ENCODE measurements around the gene BTN2A1. TPM values are rescaled to one million over a fixed set of nuclear protein-coding genes. Genes with fewer than 3 reads are reported as not detected.
"Not testable (repeated sequence)": the region's sequence is repeated elsewhere in the genome, so short reads cannot be mapped to it uniquely, and the experiment has no call there.

The BTN2A1 gene
- total RNA-seq, 4 donors from 2014 or later, result 17.9 to 22.9 (median 21.4) TPM

DNA sequence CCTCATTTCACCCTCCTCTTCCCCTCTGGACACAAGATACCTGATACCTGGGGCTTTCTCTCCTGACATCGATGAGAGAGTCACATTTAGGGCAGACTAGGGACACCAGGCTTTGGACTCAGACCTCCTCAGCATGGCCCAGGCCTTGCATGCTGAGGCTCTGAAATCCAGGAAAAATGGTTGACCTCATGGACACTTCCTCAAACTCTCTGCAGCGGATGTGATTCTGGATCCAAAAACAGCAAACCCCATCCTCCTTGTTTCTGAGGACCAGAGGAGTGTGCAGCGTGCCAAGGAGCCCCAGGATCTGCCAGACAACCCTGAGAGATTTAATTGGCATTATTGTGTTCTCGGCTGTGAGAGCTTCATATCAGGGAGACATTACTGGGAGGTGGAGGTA is 44.8 kb upstream of the BTN2A1 start:
- no peaks in the 10 kb centered on the region for H3K4me1 ChIP-seq
- no peaks in the 10 kb centered on the region for H3K27me3 ChIP-seq
- no peak overlapping the region for H3K27ac ChIP-seq (replicated peaks in 1 of 4)
- TF ChIP-seq EP300 (IDR thresholded peaks at IDR 0.05) (no peak), POLR2A (IDR thresholded peaks at IDR 0.05; ENCODE audit: low read depth) (no peak), POLR2AphosphoS5 (IDR thresholded peaks at IDR 0.05) (no peak)
- TF ChIP-seq, protein P1, sequence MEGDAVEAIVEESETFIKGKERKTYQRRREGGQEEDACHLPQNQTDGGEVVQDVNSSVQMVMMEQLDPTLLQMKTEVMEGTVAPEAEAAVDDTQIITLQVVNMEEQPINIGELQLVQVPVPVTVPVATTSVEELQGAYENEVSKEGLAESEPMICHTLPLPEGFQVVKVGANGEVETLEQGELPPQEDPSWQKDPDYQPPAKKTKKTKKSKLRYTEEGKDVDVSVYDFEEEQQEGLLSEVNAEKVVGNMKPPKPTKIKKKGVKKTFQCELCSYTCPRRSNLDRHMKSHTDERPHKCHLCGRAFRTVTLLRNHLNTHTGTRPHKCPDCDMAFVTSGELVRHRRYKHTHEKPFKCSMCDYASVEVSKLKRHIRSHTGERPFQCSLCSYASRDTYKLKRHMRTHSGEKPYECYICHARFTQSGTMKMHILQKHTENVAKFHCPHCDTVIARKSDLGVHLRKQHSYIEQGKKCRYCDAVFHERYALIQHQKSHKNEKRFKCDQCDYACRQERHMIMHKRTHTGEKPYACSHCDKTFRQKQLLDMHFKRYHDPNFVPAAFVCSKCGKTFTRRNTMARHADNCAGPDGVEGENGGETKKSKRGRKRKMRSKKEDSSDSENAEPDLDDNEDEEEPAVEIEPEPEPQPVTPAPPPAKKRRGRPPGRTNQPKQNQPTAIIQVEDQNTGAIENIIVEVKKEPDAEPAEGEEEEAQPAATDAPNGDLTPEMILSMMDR (IDR thresholded peaks at IDR 0.05), result no peak
- H3K36me3 ChIP-seq, result peaks cover 3 to 56% (median 28%) of the 10 kb centered on the region in 4 donors
- no peak for DNase-seq (ENCODE audit: extremely low spot score)
- no peak overlapping the region for H3K4me3 ChIP-seq
- no peaks in the 10 kb centered on the region for H3K9me3 ChIP-seq
- intact Hi-C loops (cut with DNase I), result no loop called here
- 92% methylated on average over 4 of the region's 4 CpGs for WGBS

DNA sequence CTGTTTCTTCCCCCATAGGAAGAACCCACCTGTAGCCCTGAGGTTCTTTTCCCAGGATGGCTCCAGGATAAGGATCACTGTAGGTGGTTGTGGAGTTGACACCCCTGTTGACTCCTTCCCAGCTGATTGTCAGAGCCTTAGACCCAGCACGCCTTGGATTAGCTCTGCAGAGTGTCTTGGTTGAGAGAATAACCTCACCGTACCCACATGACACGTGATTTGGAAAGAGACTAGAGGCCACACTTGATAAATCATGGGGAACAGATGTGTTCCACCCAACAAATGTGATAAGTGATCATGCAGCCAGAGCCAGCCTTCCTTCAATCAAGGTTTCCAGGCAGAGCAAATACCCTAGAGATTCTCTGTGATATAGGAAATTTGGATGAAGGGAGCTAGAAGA is 43.5 kb upstream of the BTN2A1 start:
- Histone ChIP-seq H3K27me3 (no peaks in the 10 kb centered on the region), H3K27ac (replicated peaks in 1 of 4) (no peak overlapping the region), H3K4me3 (no peak overlapping the region), H3K9me3 (no peaks in the 10 kb centered on the region), H3K4me1 (no peaks in the 10 kb centered on the region), H3K36me3 (peaks cover 0 to 44% (median 23%) of the 10 kb centered on the region in 4 donors)
- intact Hi-C loops (cut with DNase I), result no loop called here
- WGBS, result 91% methylated on average over 3 of the region's 3 CpGs
- no peak for TF ChIP-seq POLR2A (IDR thresholded peaks at IDR 0.05; ENCODE audit: low read depth)
- no peak for TF ChIP-seq POLR2AphosphoS5 (IDR thresholded peaks at IDR 0.05)
- TF ChIP-seq EP300 (IDR thresholded peaks at IDR 0.05), result no peak
- TF ChIP-seq, protein P1 (IDR thresholded peaks at IDR 0.05), result no peak
- no peak for DNase-seq (ENCODE audit: extremely low spot score)

DNA sequence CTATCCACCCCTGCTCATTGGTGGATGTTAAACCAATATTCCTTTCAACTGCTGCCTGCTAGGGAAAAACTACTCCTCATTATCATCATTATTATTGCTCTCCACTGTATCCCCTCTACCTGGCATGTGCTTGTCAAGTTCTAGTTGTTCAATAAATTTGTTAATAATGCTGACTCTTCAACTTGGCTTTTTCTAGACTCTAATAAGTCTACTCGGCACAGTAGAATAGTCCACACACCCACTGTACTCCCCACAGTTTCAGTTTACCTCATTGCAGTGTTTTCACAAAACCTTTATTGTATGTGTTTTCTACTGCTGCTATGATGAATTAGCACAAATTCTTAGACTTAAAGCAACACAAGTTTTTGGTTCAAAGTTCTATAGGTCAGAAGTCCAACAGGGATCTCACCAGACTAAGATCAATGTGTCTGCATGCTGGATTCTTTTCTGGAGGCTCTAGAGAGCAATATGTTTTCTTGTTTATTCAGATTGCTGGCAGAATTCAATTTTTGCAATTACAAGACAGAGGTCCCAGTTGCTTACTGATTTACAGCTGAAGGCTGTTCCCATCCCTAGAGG is 42.6 kb upstream of the BTN2A1 start:
- H3K27me3 ChIP-seq, result no peaks in the 10 kb centered on the region
- no peak overlapping the region for H3K27ac ChIP-seq (replicated peaks in 1 of 4)
- H3K36me3 ChIP-seq, result peaks cover 0 to 36% (median 17%) of the 10 kb centered on the region in 4 donors
- 89% methylated on average over 1 of the region's 1 CpG for WGBS
- intact Hi-C loops (cut with DNase I), result no loop called here
- no peaks in the 10 kb centered on the region for H3K9me3 ChIP-seq
- H3K4me1 ChIP-seq, result peaks cover 0 to 2% (median under 1%) of the 10 kb centered on the region in 4 donors
- DNase-seq (ENCODE audit: extremely low spot score), result no peak
- no peak overlapping the region for H3K4me3 ChIP-seq
- TF ChIP-seq POLR2AphosphoS5 (IDR thresholded peaks at IDR 0.05), result no peak
- TF ChIP-seq, protein P1 (IDR thresholded peaks at IDR 0.05), result no peak
- no peak for TF ChIP-seq EP300 (IDR thresholded peaks at IDR 0.05)
- TF ChIP-seq POLR2A (IDR thresholded peaks at IDR 0.05; ENCODE audit: low read depth), result no peak

DNA sequence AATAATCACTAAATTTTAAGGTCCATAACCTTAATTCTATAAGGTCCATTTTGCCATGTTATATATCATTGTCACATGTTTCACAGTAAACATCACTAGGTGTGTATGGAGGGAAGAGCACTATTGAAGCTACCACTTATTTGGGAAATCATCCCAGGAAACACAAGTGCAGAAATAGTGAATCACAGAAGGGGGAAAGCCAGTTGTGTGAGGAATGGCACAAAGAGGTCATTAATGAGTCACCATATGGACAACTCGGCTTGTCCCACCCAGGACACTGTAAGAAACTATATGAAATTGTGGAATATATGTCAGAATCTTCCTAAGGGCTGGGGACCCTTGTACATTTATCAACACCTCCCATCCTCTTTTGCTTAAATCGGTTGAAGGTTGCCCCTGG is 42.0 kb upstream of the BTN2A1 start:
- H3K4me1 ChIP-seq, result peaks cover 5 to 9% (median 6%) of the 10 kb centered on the region in 4 donors
- no peak for DNase-seq (ENCODE audit: extremely low spot score)
- no peak overlapping the region for H3K4me3 ChIP-seq
- TF ChIP-seq, protein P1 (IDR thresholded peaks at IDR 0.05), result no peak
- TF ChIP-seq EP300 (IDR thresholded peaks at IDR 0.05), result no peak
- no peak for TF ChIP-seq POLR2AphosphoS5 (IDR thresholded peaks at IDR 0.05)
- no peak for TF ChIP-seq POLR2A (IDR thresholded peaks at IDR 0.05; ENCODE audit: low read depth)
- H3K36me3 ChIP-seq, result peaks cover 0 to 29% (median 15%) of the 10 kb centered on the region in 4 donors
- intact Hi-C loops (cut with DNase I), result no loop called here
- H3K9me3 ChIP-seq, result no peaks in the 10 kb centered on the region
- H3K27me3 ChIP-seq, result no peaks in the 10 kb centered on the region
- no peak overlapping the region for H3K27ac ChIP-seq (replicated peaks in 1 of 4)
- WGBS, result 88% methylated on average over 2 of the region's 2 CpGs

DNA sequence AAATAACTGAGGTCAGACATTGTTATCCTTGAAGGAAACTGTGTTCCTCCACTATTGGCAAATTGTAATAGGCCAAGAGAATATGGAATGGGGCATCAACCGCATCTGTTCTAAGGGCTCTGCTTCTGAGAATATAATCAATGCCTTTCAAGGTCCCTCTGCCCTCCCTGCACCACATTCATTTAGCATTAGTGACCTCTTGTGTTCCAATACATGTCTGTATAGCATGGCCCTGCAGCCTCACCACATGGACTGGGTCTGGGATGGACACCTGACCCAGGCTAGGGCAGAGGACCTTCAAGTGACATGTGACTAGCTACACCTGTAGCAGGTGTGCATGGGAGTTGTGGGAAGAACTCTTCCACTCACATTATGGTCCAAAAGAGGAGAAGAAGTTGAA is 41.5 kb upstream of the BTN2A1 start:
- H3K36me3 ChIP-seq, result peaks cover 0 to 24% (median 12%) of the 10 kb centered on the region in 4 donors
- H3K4me1 ChIP-seq, result peaks cover 8 to 12% (median 9%) of the 10 kb centered on the region in 4 donors
- DNase-seq (ENCODE audit: extremely low spot score), result no peak
- no peaks in the 10 kb centered on the region for H3K9me3 ChIP-seq
- no peaks in the 10 kb centered on the region for H3K27me3 ChIP-seq
- TF ChIP-seq POLR2AphosphoS5 (IDR thresholded peaks at IDR 0.05), result no peak
- no peak for TF ChIP-seq EP300 (IDR thresholded peaks at IDR 0.05)
- TF ChIP-seq, protein P1 (IDR thresholded peaks at IDR 0.05), result no peak
- no peak for TF ChIP-seq POLR2A (IDR thresholded peaks at IDR 0.05; ENCODE audit: low read depth)
- no peak overlapping the region for H3K27ac ChIP-seq (replicated peaks in 1 of 4)
- 83% methylated on average over 1 of the region's 1 CpG for WGBS
- intact Hi-C loops (cut with DNase I), result no loop called here
- H3K4me3 ChIP-seq, result no peak overlapping the region

DNA sequence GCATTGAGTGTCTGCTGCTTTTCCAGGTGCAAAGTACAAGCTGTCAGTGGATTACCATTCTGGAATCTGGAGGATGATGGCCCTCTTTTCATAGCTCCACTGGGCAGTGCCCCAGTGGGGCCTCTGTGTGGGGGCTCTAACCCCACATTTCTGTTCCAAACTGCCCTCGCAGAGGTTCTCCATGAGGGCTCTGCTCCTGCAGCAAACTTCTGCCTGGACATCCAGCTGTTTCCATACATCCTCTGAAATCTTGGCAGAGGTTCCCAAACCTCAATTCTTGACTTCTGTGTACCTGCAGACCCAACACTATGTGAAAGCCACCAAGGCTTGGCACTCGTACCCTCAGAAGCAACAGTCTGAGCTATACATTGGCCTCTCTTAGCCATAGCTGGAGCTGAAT is 39.7 kb upstream of the BTN2A1 start:
- H3K36me3 ChIP-seq; H3K9me3 ChIP-seq; H3K27me3 ChIP-seq; DNase-seq (ENCODE audit: extremely low spot score); H3K27ac ChIP-seq (replicated peaks in 1 of 4); H3K4me3 ChIP-seq; intact Hi-C loops (cut with DNase I): not testable (repeated sequence)
- H3K4me1 ChIP-seq, result peaks cover 11 to 24% (median 20%) of the 10 kb centered on the region in 4 donors
- 93% methylated on average over 2 of the region's 2 CpGs for WGBS

DNA sequence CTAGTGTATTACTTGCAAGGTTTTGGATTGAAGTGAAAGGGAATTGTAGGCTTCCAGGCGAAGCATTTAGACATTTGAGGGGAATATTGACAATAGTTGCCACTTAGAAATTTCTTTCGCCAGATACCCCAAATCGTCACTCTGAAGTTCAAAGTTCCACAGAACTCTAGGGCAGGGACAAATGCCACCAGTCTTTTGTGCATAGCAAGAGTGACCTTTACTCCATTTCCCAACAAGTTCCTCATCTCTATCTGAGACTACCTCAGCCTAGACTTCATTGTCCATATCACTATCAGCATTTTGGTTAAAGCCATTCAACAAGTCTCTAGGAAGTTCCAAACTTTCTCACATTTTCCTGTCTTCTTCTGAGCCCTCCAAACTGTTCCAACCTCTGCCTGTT is 39.0 kb upstream of the BTN2A1 start:
- H3K9me3 ChIP-seq; H3K27me3 ChIP-seq; DNase-seq (ENCODE audit: extremely low spot score); H3K27ac ChIP-seq (replicated peaks in 1 of 4); H3K4me3 ChIP-seq; H3K36me3 ChIP-seq; intact Hi-C loops (cut with DNase I): not testable (repeated sequence)
- H3K4me1 ChIP-seq, result peaks cover 12 to 31% (median 22%) of the 10 kb centered on the region in 4 donors
- 99% methylated on average over 3 of the region's 3 CpGs for WGBS
